ENCODE data around the gene TTC34.

GRCh38 chr1:2836333-2836970, 35.0 kb upstream of the TTC34 start:
- TF ChIP-seq CTCF (IDR thresholded peaks at IDR 0.05): no peak
- no peak for TF ChIP-seq POLR2A (IDR thresholded peaks at IDR 0.05)
- TF ChIP-seq EP300 (IDR thresholded peaks at IDR 0.05): no peak
- no peak for TF ChIP-seq POLR2AphosphoS5 (IDR thresholded peaks at IDR 0.05)

Data from sigmoid colon (tissue), 4 donors.